B cell (primary cell): ENCODE measurements around the gene ISLR2. TPM values are rescaled to one million over a fixed set of nuclear protein-coding genes. Genes with fewer than 3 reads are reported as not detected.

Experiments used
- ATAC-seq: fragments of 200-7000 bp; cut with Tn5 transposase; one replicate; pipeline ENCODE4 v1.10.0; 2021; ENCODE audit warnings: low read depth, mild to moderate bottlenecking, moderate number of reproducible peaks, moderate library complexity
- CTCF ChIA-PET: fragments of 350-600 bp; sonication (Branson Sonifier 250); formaldehyde crosslinking; loops from one replicate; lab custom pipeline; 2021; ENCODE audit warnings: antibody characterized with exemption, inconsistent platforms; lab: Charles Lee
- POLR2A ChIA-PET: fragments of 350-600 bp; sonication (Branson Sonifier 250); formaldehyde crosslinking; loops from one replicate; lab custom pipeline; 2021; ENCODE audit warnings: antibody characterized with exemption; lab: Charles Lee
- DNase-seq: peaks from one replicate; pipeline ENCODE4 v3.0.0; 2013
- H2AFZ ChIP-seq: 2 replicates; pipeline ENCODE4 v1.6.1; 2012; ENCODE audit warnings: mild to moderate bottlenecking, low read depth, low read length; ENCODE audit not compliant: insufficient read depth, poor library complexity, severe bottlenecking
- H3K27ac ChIP-seq, 2 donors: 1 replicate in 1 of 2; 2 replicates in 1 of 2; pipeline ENCODE4 v1.5.1; 2012 to 2013; ENCODE audit warnings: low read length in 2 of 2, mild to moderate bottlenecking in 2 of 2, moderate library complexity in 1 of 2
- H3K27me3 ChIP-seq, 4 experiments: fragments of 200-600 bp in 1 of 4; sonication (generic) in 1 of 4; replicated peaks in 1 of 4; 1 replicate in 2 of 4; 2 replicates in 2 of 4; pipeline versions ENCODE4 v1.6.1 to v1.7.0; 2013 to 2016; ENCODE audit warnings: low read length in 3 of 4, mild to moderate bottlenecking in 2 of 4, mixed read lengths in 1 of 4, moderate library complexity in 1 of 4; ENCODE audit not compliant: insufficient read depth in 4 of 4, control insufficient read depth in 3 of 4; ENCODE audit errors: control extremely low read depth in 1 of 4
- H3K36me3 ChIP-seq, 2 experiments: replicated peaks in 1 of 2; 1 replicate in 1 of 2; 2 replicates in 1 of 2; pipeline versions ENCODE4 v1.6.1 to v1.7.1; 2013; ENCODE audit warnings: low read length in 1 of 2; ENCODE audit not compliant: insufficient read depth in 2 of 2, control insufficient read depth in 1 of 2; ENCODE audit errors: control extremely low read depth in 1 of 2, extremely low read depth in 1 of 2
- H3K4me1 ChIP-seq, 2 donors: fragments of 200-600 bp in 1 of 2; sonication (generic) in 1 of 2; 1 replicate in 1 of 2; 2 replicates in 1 of 2; pipeline versions ENCODE4 v1.5.1 to v1.6.1; 2013 to 2017; ENCODE audit warnings: low read length in 2 of 2; ENCODE audit not compliant: control insufficient read depth in 2 of 2, insufficient read depth in 2 of 2
- H3K4me2 ChIP-seq: replicated peaks from 2 replicates; pipeline ENCODE3; 2012; ENCODE audit warnings: mild to moderate bottlenecking, low read depth, low read length; ENCODE audit not compliant: poor library complexity, severe bottlenecking
- H3K4me3 ChIP-seq, 5 experiments: fragments of 200-600 bp in 1 of 5; sonication (generic) in 1 of 5; 1 replicate in 3 of 5; 2 replicates in 2 of 5; pipeline versions ENCODE4 v1.5.1 to v1.7.0; 2011 to 2016; ENCODE audit warnings: low read length in 4 of 5, mild to moderate bottlenecking in 4 of 5, low read depth in 2 of 5, control low read depth in 1 of 5, moderate library complexity in 1 of 5; ENCODE audit not compliant: insufficient read depth in 1 of 5; ENCODE audit errors: control extremely low read depth in 1 of 5, extremely low read depth in 1 of 5
- H3K79me2 ChIP-seq: fragments of 200-600 bp; sonication (generic); one replicate; pipeline ENCODE4 v1.6.0; 2016; ENCODE audit warnings: low read length; ENCODE audit not compliant: control insufficient read depth, insufficient read depth
- H3K9ac ChIP-seq: fragments of 200-600 bp; sonication (generic); 2 replicates; pipeline ENCODE4 v1.6.1; 2017; ENCODE audit warnings: mild to moderate bottlenecking, low read length, moderate library complexity
- H3K9me3 ChIP-seq, 3 donors: one replicate each; pipeline versions ENCODE4 v1.6.1 to v1.7.1; 2013; ENCODE audit warnings: low read length in 2 of 3; ENCODE audit not compliant: control insufficient read depth in 2 of 3, insufficient read depth in 1 of 3; ENCODE audit errors: control extremely low read depth in 1 of 3
- H4K20me1 ChIP-seq: 2 replicates; pipeline ENCODE4 v1.6.0; 2012; ENCODE audit warnings: mild to moderate bottlenecking, low read length; ENCODE audit not compliant: insufficient read depth, control insufficient read depth, poor library complexity, severe bottlenecking
- H3K27ac Mint-ChIP-seq: one replicate; pipeline ENCODE4 v1.8.0; 2021; ENCODE audit warnings: mixed read lengths
- H3K27me3 Mint-ChIP-seq: one replicate; pipeline ENCODE4 v1.8.0; 2021; ENCODE audit warnings: mixed read lengths
- H3K4me1 Mint-ChIP-seq: one replicate; pipeline ENCODE4 v1.8.0; 2021; ENCODE audit warnings: mixed read lengths
- H3K4me3 Mint-ChIP-seq: one replicate; pipeline ENCODE4 v1.8.0; 2021; ENCODE audit warnings: mixed read lengths
- H3K9me3 Mint-ChIP-seq: one replicate; pipeline ENCODE4 v1.8.0; 2022; ENCODE audit warnings: mixed read lengths; ENCODE audit not compliant: insufficient read depth
- CTCF ChIP-seq: fragments of 200-600 bp; IDR thresholded peaks from one replicate; pipeline ENCODE4 v1.8.0; 2022; ENCODE audit warnings: antibody characterized with exemption, mild to moderate bottlenecking
- EZH2 ChIP-seq: IDR thresholded peaks from 2 replicates; pipeline ENCODE4 v1.6.1; 2012; ENCODE audit warnings: borderline replicate concordance, low read depth, mild to moderate bottlenecking, moderate library complexity, low read length; ENCODE audit not compliant: insufficient read depth, poor library complexity, severe bottlenecking
- WGBS: methylation state at CpG from one replicate; pipeline ENCODE4 v1.1.5; 2013; ENCODE audit warnings: missing lambda C conversion rate; ENCODE audit not compliant: insufficient coverage; 5-methylcytosine and 5-hydroxymethylcytosine counted together
- intact Hi-C: fragments of 100-400 bp; cut with micrococcal nuclease; formaldehyde crosslinking; loops from one replicate; pipeline ENCODE4 v1.10.0; 2022
- polyA plus RNA-seq: library from polyadenylated mRNA; depleted of rRNA; stranded (reverse); fragments of >200 nt; gene quantifications from 2 replicates; pipeline ENCODE4 v1.2.3, GENCODE V29; 2012
- total RNA-seq, 2 donors: library from RNA; stranded (reverse); fragments of 120-200 nt in 1 of 2; gene quantifications; 1 replicate in 1 of 2; 2 replicates in 1 of 2; pipeline versions ENCODE4 v1.2.3 to v1.2.4, GENCODE V29; 2013 to 2022

Gene ISLR2
- total and polyA plus RNA-seq, 2 donors (not counting 1 experiment from before 2014, with no cell fraction given), result not detected

- H3K4me2 ChIP-seq, result peak overlapping the region; percentile 73
These were observed 6.2 kb upstream of the ISLR2 start for GRCh38 chr15:74124196-74124595.

GRCh38 chr15:74124759-74125158, 5.6 kb upstream of the ISLR2 start:
- Mint-ChIP-seq H3K27me3 (peaks cover 21% of the 10 kb centered on the region), H3K9me3 (no peaks in the 10 kb centered on the region), H3K27ac (no peak overlapping the region), H3K4me3 (no peak overlapping the region), H3K4me1 (peaks cover 63% of the 10 kb centered on the region)
- POLR2A ChIA-PET, result no interaction called here
- Histone ChIP-seq H2AFZ (no peak overlapping the region), H3K36me3 (no peaks in the 10 kb centered on the region), H4K20me1 (no peaks in the 10 kb centered on the region), H3K4me1 (peaks cover 67 to 71% of the 10 kb centered on the region in 2 donors), H3K27ac (no peak overlapping the region), H3K4me3 (no peak overlapping the region), H3K79me2 (no peaks in the 10 kb centered on the region), H3K27me3 (peaks cover 0 to 33% (median 16%) of the 10 kb centered on the region in 4 experiments), H3K9ac (no peak overlapping the region), H3K9me3 (peaks cover 0 to 19% (median 0%) of the 10 kb centered on the region in 3 donors), H3K4me2 (no peak overlapping the region)
- CTCF ChIA-PET, result interaction anchor here (1.4 kb wide), 1 partner anchor 196 kb away, joined by 5 read pairs; no protein-coding TSS in a partner anchor
- no peak for TF ChIP-seq EZH2
- TF ChIP-seq CTCF, result no peak
- intact Hi-C loops, result no loop called here
- DNase-seq (no peak), ATAC-seq (no peak)
- WGBS, result no CpG with 5 or more reads among the region's 7 CpGs

More at GRCh38 chr15:74124196-74124595, 6.2 kb upstream of the ISLR2 start:
- Mint-ChIP-seq H3K9me3 (no peaks in the 10 kb centered on the region), H3K27ac (peak overlapping the region; percentile 41), H3K27me3 (peaks cover 15% of the 10 kb centered on the region), H3K4me1 (peaks cover 58% of the 10 kb centered on the region), H3K4me3 (peak overlapping the region; percentile 59)
- no peak overlapping the region for H3K4me3 ChIP-seq
- no peak overlapping the region for H2AFZ ChIP-seq
- intact Hi-C loops, result no loop called here
- peaks cover 0 to 14% (median 0%) of the 10 kb centered on the region in 3 donors for H3K9me3 ChIP-seq
- no peak for ATAC-seq
- no peak for DNase-seq
- no peaks in the 10 kb centered on the region for H4K20me1 ChIP-seq
- 60% methylated on average over 2 of the region's 3 CpGs for WGBS
- peaks cover 62 to 66% of the 10 kb centered on the region in 2 donors for H3K4me1 ChIP-seq
- H3K36me3 ChIP-seq, result no peaks in the 10 kb centered on the region
- no peak overlapping the region for H3K9ac ChIP-seq
- no peaks in the 10 kb centered on the region for H3K79me2 ChIP-seq
- TF ChIP-seq EZH2 (no peak), CTCF (no peak)
- peaks cover 0 to 27% (median 12%) of the 10 kb centered on the region in 4 experiments for H3K27me3 ChIP-seq
- CTCF ChIA-PET, result interaction anchor here (1.2 kb wide), 1 partner anchor 151 kb away, joined by 7 read pairs; no protein-coding TSS in a partner anchor
- POLR2A ChIA-PET, result no interaction called here
- no peak overlapping the region for H3K27ac ChIP-seq
